Cardiac muscle cell (in vitro differentiated cells and primary cell): ENCODE data around the gene NTN5. TPM values are rescaled to one million over a fixed set of nuclear protein-coding genes. Genes with fewer than 3 reads are reported as not detected.

Experiments
- DNase-seq, 2 donors: peaks; one replicate each; pipeline versions ENCODE4 v3.0.0 to v3.0.0-alpha.2; 2010 to 2017; ENCODE audit warnings: low read depth in 1 of 2, low spot score in 1 of 2
- H3K27ac ChIP-seq: fragments of 200-600 bp; sonication (generic); 2 replicates; pipeline ENCODE4 v1.5.1; 2016
- H3K27me3 ChIP-seq: fragments of 200-600 bp; sonication (generic); 2 replicates; pipeline ENCODE4 v1.6.0; 2016; ENCODE audit warnings: control low read depth
- H3K36me3 ChIP-seq: fragments of 200-600 bp; sonication (generic); 2 replicates; pipeline ENCODE4 v1.5.1; 2016; ENCODE audit warnings: control low read depth
- H3K4me1 ChIP-seq: fragments of 200-600 bp; sonication (generic); 2 replicates; pipeline ENCODE4 v1.8.1; 2017; ENCODE audit warnings: low read depth, mild to moderate bottlenecking, mixed run types
- H3K4me3 ChIP-seq: fragments of 200-600 bp; sonication (generic); 2 replicates; pipeline ENCODE4 v1.5.1; 2016; ENCODE audit warnings: mild to moderate bottlenecking
- H3K9me3 ChIP-seq: fragments of 200-600 bp; sonication (generic); 2 replicates; pipeline ENCODE4 v1.5.1; 2017; ENCODE audit warnings: low read depth, mild to moderate bottlenecking, control low read depth
- CTCF ChIP-seq: IDR thresholded peaks from 2 replicates; pipeline ENCODE4 v1.5.1; 2012; ENCODE audit warnings: low read depth, mild to moderate bottlenecking, low read length
- polyA plus RNA-seq: library from polyadenylated mRNA; unstranded; fragments of >200 nt; fragmentation: Nextera tagmentation; extraction: Ambion mirVana; gene quantifications from 2 replicates; pipeline ENCODE4 v1.2.1, GENCODE V29; 2016
- total RNA-seq: library from RNA; depleted of rRNA; stranded (reverse); fragments of >200 nt; gene quantifications from 2 replicates; pipeline ENCODE4 v1.2.3, GENCODE V29; 2016

NTN5 gene
- total and polyA plus RNA-seq, 2 experiments from 2014 or later: 4.1 TPM; not detected in 1

GRCh38 chr19:48669903-48670668, 2.7 kb downstream of the NTN5 start:
- Histone ChIP-seq H3K9me3 (no peaks in the 10 kb centered on the region), H3K27me3 (no peaks in the 10 kb centered on the region), H3K36me3 (no peaks in the 10 kb centered on the region), H3K27ac (no peak overlapping the region), H3K4me3 (no peak overlapping the region), H3K4me1 (no peaks in the 10 kb centered on the region)
- no peak for TF ChIP-seq CTCF
- DNase-seq: no peak

- no peak for TF ChIP-seq CTCF
- Histone ChIP-seq H3K9me3 (no peaks in the 10 kb centered on the region), H3K36me3 (no peaks in the 10 kb centered on the region), H3K4me3 (no peak overlapping the region), H3K27me3 (no peaks in the 10 kb centered on the region), H3K4me1 (no peaks in the 10 kb centered on the region), H3K27ac (no peak overlapping the region)
- no peak for DNase-seq
Observed at GRCh38 chr19:48668761-48669160, 4.1 kb downstream of the NTN5 start.

- no peak overlapping the region for H3K27ac ChIP-seq
- no peaks in the 10 kb centered on the region for H3K27me3 ChIP-seq
- no peak for TF ChIP-seq CTCF
- no peak for DNase-seq
- no peaks in the 10 kb centered on the region for H3K9me3 ChIP-seq
- H3K4me1 ChIP-seq: no peaks in the 10 kb centered on the region
- no peaks in the 10 kb centered on the region for H3K36me3 ChIP-seq
- no peak overlapping the region for H3K4me3 ChIP-seq
Observed at GRCh38 chr19:48668332-48668731, 4.5 kb downstream of the NTN5 start.

GRCh38 chr19:48665786-48666185, 7.0 kb downstream of the NTN5 start:
- no peak for DNase-seq
- no peaks in the 10 kb centered on the region for H3K27me3 ChIP-seq
- TF ChIP-seq CTCF: no peak
- no peak overlapping the region for H3K27ac ChIP-seq
- no peaks in the 10 kb centered on the region for H3K4me1 ChIP-seq
- no peaks in the 10 kb centered on the region for H3K9me3 ChIP-seq
- H3K4me3 ChIP-seq: no peak overlapping the region
- H3K36me3 ChIP-seq: no peaks in the 10 kb centered on the region

- Histone ChIP-seq H3K27me3 (no peaks in the 10 kb centered on the region), H3K4me1 (no peaks in the 10 kb centered on the region), H3K9me3 (no peaks in the 10 kb centered on the region), H3K27ac (no peak overlapping the region), H3K36me3 (no peaks in the 10 kb centered on the region), H3K4me3 (no peak overlapping the region)
- no peak for TF ChIP-seq CTCF
- DNase-seq: no peak
Observed at GRCh38 chr19:48664476-48664875, 8.3 kb downstream of the NTN5 start.

- H3K4me1 ChIP-seq: no peaks in the 10 kb centered on the region
- H3K27ac ChIP-seq: no peak overlapping the region
- no peak for DNase-seq
- H3K36me3 ChIP-seq: no peaks in the 10 kb centered on the region
- no peak overlapping the region for H3K4me3 ChIP-seq
- H3K9me3 ChIP-seq: no peaks in the 10 kb centered on the region
- no peak for TF ChIP-seq CTCF
- no peaks in the 10 kb centered on the region for H3K27me3 ChIP-seq
Observed at GRCh38 chr19:48663667-48664066, 9.2 kb downstream of the NTN5 start.
